HL-60 (cell line): ENCODE measurements around the gene LUZP2.

ENCODE experiments used
- DNase-seq, 2 experiments: peaks; one replicate each; pipeline ENCODE4 v3.0.0-alpha.2; 2010 to 2020; ENCODE audit warnings: low read depth in 1 of 2, low spot score in 1 of 2
- H3K27ac ChIP-seq: fragments of 250-450 bp; sonication (Bioruptor Pico); replicated peaks from 2 replicates; pipeline ENCODE4 v1.5.1; 2020; ENCODE audit warnings: mild to moderate bottlenecking, moderate library complexity
- H3K27me3 ChIP-seq: fragments of 250-450 bp; sonication (Bioruptor Pico); 2 replicates; pipeline ENCODE4 v1.5.1; 2021; ENCODE audit warnings: mild to moderate bottlenecking, moderate library complexity; ENCODE audit not compliant: insufficient read depth, poor library complexity, severe bottlenecking
- H3K4me3 ChIP-seq: replicated peaks from 2 replicates; pipeline ENCODE4 v1.5.1; 2011; ENCODE audit warnings: mild to moderate bottlenecking, control low read depth, low read length; ENCODE audit not compliant: insufficient read depth
- GABPA ChIP-seq: IDR thresholded peaks from 2 replicates; pipeline ENCODE4 v1.6.1; 2012; ENCODE audit warnings: low read depth
- POLR2AphosphoS5 ChIP-seq: IDR thresholded peaks from 2 replicates; pipeline ENCODE4 v1.6.1; 2012; ENCODE audit warnings: low read depth
- REST ChIP-seq: IDR thresholded peaks from 2 replicates; pipeline ENCODE4 v1.6.1; 2012; ENCODE audit warnings: low read depth; ENCODE audit not compliant: insufficient replicate concordance
- SPI1 ChIP-seq: IDR thresholded peaks from 2 replicates; pipeline ENCODE4 v1.6.1; 2012; ENCODE audit warnings: low read depth, mild to moderate bottlenecking, borderline replicate concordance
- TF ChIP-seq, protein P1 (sequence below): IDR thresholded peaks from one replicate; pipeline ENCODE4 v1.5.1; 2011; ENCODE audit warnings: low read length, control low read depth, inconsistent platforms; ENCODE audit not compliant: insufficient read depth

Gene LUZP2

DNA sequence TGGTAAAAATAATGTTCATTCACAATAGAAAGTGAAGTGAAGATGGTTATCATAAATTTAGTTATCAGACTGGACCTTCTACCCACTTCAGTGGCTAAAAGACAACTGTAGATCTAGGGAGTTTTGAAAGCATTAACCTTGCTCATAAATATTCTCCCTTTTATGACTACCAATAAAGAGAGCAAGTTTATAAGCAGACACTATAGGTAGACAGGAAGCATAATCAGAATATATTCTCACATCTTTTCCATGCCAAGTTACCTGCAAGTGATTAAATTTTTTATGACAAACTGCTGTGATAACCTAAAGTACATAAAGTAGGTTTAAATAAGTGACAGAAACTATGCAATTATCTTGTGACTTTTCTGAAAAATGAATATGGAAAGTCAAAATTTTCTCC, 62.5 kb downstream of the LUZP2 start:
- Histone ChIP-seq H3K4me3 (no peak overlapping the region), H3K27ac (no peak overlapping the region), H3K27me3 (no peaks in the 10 kb centered on the region)
- no peak for DNase-seq
- TF ChIP-seq, protein P1, sequence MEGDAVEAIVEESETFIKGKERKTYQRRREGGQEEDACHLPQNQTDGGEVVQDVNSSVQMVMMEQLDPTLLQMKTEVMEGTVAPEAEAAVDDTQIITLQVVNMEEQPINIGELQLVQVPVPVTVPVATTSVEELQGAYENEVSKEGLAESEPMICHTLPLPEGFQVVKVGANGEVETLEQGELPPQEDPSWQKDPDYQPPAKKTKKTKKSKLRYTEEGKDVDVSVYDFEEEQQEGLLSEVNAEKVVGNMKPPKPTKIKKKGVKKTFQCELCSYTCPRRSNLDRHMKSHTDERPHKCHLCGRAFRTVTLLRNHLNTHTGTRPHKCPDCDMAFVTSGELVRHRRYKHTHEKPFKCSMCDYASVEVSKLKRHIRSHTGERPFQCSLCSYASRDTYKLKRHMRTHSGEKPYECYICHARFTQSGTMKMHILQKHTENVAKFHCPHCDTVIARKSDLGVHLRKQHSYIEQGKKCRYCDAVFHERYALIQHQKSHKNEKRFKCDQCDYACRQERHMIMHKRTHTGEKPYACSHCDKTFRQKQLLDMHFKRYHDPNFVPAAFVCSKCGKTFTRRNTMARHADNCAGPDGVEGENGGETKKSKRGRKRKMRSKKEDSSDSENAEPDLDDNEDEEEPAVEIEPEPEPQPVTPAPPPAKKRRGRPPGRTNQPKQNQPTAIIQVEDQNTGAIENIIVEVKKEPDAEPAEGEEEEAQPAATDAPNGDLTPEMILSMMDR = no peak
- TF ChIP-seq POLR2AphosphoS5 = no peak

- no peak overlapping the region for H3K27ac ChIP-seq
- no peak overlapping the region for H3K4me3 ChIP-seq
- TF ChIP-seq GABPA = no peak
- TF ChIP-seq POLR2AphosphoS5 = no peak
- no peak for TF ChIP-seq REST
- no peak for TF ChIP-seq SPI1
- TF ChIP-seq, protein P1 = no peak
- H3K27me3 ChIP-seq = no peaks in the 10 kb centered on the region
- no peak for DNase-seq
These were observed 63.5 kb downstream of the LUZP2 start for GRCh38 chr11:24560324-24560723.

DNA sequence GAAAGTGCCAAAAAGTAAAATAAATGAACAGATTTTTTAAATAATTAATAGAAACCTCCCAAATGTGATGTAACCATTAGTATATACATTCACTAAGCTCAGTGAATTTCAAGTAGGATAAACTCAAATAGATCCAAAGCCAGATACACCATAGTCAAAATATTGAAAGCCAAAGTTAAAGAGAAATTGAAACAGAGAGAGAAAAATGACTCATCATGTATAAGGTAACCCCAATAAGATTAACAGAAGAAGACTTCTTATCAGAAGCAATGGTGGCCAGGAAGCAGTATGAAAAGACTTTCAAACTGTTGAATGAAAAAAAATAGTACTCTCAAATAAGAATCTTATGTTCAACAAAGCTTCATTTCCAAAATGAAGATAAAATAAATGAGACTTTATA, 70.5 kb downstream of the LUZP2 start:
- TF ChIP-seq REST (no peak), POLR2AphosphoS5 (no peak), SPI1 (no peak), GABPA (no peak)
- TF ChIP-seq, protein P1 = no peak
- no peak overlapping the region for H3K4me3 ChIP-seq
- no peaks in the 10 kb centered on the region for H3K27me3 ChIP-seq
- no peak for DNase-seq
- no peak overlapping the region for H3K27ac ChIP-seq

DNA sequence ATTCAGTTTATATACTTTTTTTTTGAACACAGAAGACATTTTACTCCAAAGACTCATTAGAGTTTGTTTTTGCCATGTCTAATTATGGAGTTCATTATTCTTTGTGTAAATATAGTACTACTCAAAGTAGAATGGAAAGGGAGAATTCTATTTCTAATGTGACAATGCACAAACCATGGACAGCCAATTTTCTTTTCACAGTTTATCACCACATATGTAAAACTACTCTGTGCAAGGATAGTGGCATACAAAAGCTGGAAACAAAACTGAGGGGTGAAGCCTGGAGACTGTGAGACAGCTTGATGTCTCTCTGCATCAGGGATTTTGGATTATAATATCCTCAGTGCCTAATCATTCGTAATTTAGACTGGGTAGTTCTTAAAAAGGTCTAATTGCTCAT, 75.5 kb downstream of the LUZP2 start:
- no peaks in the 10 kb centered on the region for H3K27me3 ChIP-seq
- TF ChIP-seq POLR2AphosphoS5 = no peak
- no peak for TF ChIP-seq REST
- TF ChIP-seq GABPA = no peak

More for the DNA sequence above, 75.5 kb downstream of the LUZP2 start:
- DNase-seq = no peak
- Histone ChIP-seq H3K27ac (no peak overlapping the region), H3K4me3 (no peak overlapping the region)
